Upper lobe of right lung (tissue), 1 donor: ENCODE results near the gene ABCA12. TPM values are rescaled to one million over a fixed set of nuclear protein-coding genes. Genes with fewer than 3 reads are reported as not detected.

ENCODE experiments used
- ATAC-seq: fragments of 200-7000 bp; cut with Tn5 transposase; one replicate; pipeline ENCODE4 v1.9.1; 2020; ENCODE audit warnings: mild to moderate bottlenecking, moderate library complexity
- DNase-seq: peaks from one replicate; pipeline ENCODE4 v3.0.0-alpha.2; 2020
- H3K27ac ChIP-seq: fragments of 200-600 bp; one replicate; pipeline ENCODE4 v1.8.0; 2022
- H3K27me3 ChIP-seq: fragments of 200-600 bp; one replicate; pipeline ENCODE4 v1.8.0; 2022; ENCODE audit warnings: mild to moderate bottlenecking
- H3K36me3 ChIP-seq: fragments of 200-600 bp; one replicate; pipeline ENCODE4 v1.8.0; 2022
- H3K4me1 ChIP-seq: fragments of 200-600 bp; one replicate; pipeline ENCODE4 v1.8.0; 2022
- H3K4me3 ChIP-seq: fragments of 200-600 bp; one replicate; pipeline ENCODE4 v1.8.0; 2022; ENCODE audit warnings: mild to moderate bottlenecking
- H3K9me3 ChIP-seq: fragments of 200-600 bp; one replicate; pipeline ENCODE4 v1.8.0; 2022
- intact Hi-C: fragments of 100-400 bp; cut with DNase I; formaldehyde crosslinking; loops from one replicate; pipeline ENCODE4 v1.11.0; 2022
- total RNA-seq: library from RNA; stranded (reverse); fragmentation: NEBNext Ultra II Directional; extraction: Animal tissue kit (Norgen Biotek cat#: 25700); gene quantifications from one replicate; pipeline ENCODE4 v1.2.1, GENCODE V29; 2021
- TF ChIP-seq, protein P1 (sequence below): fragments of 200-600 bp; IDR thresholded peaks from one replicate; pipeline ENCODE4 v1.8.0; 2022; ENCODE audit warnings: antibody characterized with exemption
- donor health status: DM: no; HTN: yes; CAD: no; lungs with severe emphysema.

ABCA12 gene
- total RNA-seq, 1 donor from 2014 or later = 0.17 TPM

DNA sequence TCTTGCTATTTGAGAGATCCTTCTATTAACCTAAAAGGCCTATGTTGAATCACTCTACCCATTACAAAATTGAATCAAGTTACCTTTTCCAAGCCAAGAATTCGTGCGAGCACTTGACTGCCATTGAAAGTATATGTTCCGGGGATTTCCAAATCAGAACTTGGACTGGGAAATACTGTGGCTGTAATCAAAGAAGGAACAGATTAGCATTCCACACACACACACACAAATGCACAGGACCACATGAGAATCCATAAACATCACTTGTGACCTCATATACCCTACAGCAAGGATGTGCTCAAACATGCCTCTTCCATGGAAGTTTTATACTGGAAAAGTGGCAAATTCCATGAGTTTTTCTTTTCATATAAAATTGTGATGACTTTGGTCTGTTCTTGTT lies 86.0 kb downstream of the ABCA12 start:
- no peak overlapping the region for H3K27ac ChIP-seq
- intact Hi-C loops = no loop called here
- no peaks in the 10 kb centered on the region for H3K36me3 ChIP-seq
- H3K4me1 ChIP-seq = no peaks in the 10 kb centered on the region
- H3K27me3 ChIP-seq = no peaks in the 10 kb centered on the region
- TF ChIP-seq, protein P1, sequence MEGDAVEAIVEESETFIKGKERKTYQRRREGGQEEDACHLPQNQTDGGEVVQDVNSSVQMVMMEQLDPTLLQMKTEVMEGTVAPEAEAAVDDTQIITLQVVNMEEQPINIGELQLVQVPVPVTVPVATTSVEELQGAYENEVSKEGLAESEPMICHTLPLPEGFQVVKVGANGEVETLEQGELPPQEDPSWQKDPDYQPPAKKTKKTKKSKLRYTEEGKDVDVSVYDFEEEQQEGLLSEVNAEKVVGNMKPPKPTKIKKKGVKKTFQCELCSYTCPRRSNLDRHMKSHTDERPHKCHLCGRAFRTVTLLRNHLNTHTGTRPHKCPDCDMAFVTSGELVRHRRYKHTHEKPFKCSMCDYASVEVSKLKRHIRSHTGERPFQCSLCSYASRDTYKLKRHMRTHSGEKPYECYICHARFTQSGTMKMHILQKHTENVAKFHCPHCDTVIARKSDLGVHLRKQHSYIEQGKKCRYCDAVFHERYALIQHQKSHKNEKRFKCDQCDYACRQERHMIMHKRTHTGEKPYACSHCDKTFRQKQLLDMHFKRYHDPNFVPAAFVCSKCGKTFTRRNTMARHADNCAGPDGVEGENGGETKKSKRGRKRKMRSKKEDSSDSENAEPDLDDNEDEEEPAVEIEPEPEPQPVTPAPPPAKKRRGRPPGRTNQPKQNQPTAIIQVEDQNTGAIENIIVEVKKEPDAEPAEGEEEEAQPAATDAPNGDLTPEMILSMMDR = no peak
- DNase-seq = no peak
- no peak for ATAC-seq
- no peak overlapping the region for H3K4me3 ChIP-seq
- no peaks in the 10 kb centered on the region for H3K9me3 ChIP-seq

DNA sequence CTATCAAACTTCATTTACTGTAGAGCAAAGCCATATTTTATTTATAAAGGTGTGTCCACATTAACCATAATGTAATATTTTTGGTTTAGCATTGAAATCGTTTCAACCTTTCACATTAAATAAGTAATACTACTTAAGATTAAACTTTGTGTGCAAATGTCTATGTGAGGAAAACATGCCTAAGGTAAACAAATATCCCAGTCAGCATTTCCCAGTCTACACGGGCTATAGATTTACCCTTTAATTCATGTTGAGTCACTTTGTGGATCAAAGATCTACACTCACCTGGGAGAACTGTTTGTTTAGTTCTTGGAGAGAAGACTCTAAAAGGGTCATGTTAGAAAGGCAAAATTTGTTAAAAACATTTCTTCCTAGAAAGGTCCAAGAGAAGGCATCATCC lies 89.1 kb downstream of the ABCA12 start:
- Histone ChIP-seq H3K9me3 (no peaks in the 10 kb centered on the region), H3K27me3 (no peaks in the 10 kb centered on the region), H3K4me1 (no peaks in the 10 kb centered on the region), H3K4me3 (no peak overlapping the region), H3K27ac (no peak overlapping the region), H3K36me3 (no peaks in the 10 kb centered on the region)
- DNase-seq (no peak), ATAC-seq (no peak)
- intact Hi-C loops = no loop called here
- TF ChIP-seq, protein P1 = no peak

DNA sequence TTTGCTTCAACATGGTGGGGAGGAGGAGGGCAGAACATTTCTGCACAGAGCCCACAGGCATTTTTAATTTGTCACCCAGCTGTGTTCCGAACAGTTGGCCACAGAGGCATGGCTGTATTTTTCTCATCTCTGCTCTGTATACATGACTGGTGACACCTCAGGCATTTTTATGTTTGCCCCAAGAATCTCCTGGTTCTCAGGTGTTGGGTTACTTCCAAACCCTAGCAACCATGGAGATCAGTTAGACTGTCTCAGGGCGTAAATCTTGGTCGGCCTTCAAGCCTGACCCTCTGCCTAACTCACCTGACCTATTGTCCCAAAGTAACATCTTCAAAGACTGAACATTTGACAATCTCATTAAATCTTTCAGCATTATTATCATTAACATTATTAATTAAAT lies 100.0 kb downstream of the ABCA12 start:
- TF ChIP-seq, protein P1 = no peak
- no peak for ATAC-seq

DNA sequence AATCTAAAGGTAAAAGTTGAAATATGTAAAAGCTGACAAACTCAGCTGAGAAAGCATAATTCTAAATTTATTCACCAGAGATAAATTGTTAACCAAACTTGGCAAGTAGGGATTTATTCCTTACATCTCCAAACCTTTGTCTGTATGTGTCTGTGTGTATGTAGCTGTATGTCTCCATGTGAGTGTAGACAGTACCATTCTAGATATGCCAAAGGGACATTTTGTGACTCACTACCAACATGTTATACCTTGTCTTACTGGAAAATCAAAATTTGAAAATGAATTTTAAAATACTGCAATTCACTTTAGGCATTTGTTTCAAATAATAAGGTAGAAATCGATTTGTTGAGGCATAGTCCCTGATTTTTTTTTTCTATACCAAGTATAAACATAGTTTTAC lies 102.1 kb downstream of the ABCA12 start:
- Histone ChIP-seq H3K36me3 (no peaks in the 10 kb centered on the region), H3K4me3 (no peak overlapping the region), H3K27ac (no peak overlapping the region), H3K9me3 (no peaks in the 10 kb centered on the region), H3K4me1 (no peaks in the 10 kb centered on the region), H3K27me3 (no peaks in the 10 kb centered on the region)
- no peak for ATAC-seq
- DNase-seq = no peak
- intact Hi-C loops = no loop called here
- TF ChIP-seq, protein P1 = no peak

More for the DNA sequence above, 100.0 kb downstream of the ABCA12 start:
- no peaks in the 10 kb centered on the region for H3K27me3 ChIP-seq
- no peak for DNase-seq
- H3K9me3 ChIP-seq = no peaks in the 10 kb centered on the region
- intact Hi-C loops = no loop called here
- H3K4me1 ChIP-seq = no peaks in the 10 kb centered on the region
- no peak overlapping the region for H3K4me3 ChIP-seq
- H3K36me3 ChIP-seq = no peaks in the 10 kb centered on the region
- H3K27ac ChIP-seq = no peak overlapping the region

DNA sequence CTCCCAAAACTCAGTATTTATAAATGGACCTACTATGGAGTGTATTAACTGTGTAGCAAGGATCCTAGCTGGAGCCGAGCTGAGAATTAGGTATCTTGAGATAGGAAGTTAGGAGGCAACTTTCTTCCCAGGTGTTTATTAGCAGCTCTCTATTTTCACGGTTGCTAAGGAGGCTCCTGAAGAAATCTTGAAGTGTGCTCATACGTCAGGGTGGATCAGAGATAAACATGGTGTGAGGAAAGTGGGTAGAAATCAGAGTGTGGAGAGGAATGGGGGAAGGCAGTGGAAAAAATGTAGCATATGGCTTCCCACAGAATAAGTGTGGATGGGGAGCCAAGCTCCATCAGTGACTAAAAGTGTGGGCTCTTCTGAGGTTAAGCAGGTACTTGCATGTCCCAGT lies 104.3 kb downstream of the ABCA12 start:
- intact Hi-C loops = no loop called here
- Histone ChIP-seq H3K9me3 (no peaks in the 10 kb centered on the region), H3K27me3 (no peaks in the 10 kb centered on the region), H3K4me1 (no peaks in the 10 kb centered on the region), H3K36me3 (no peaks in the 10 kb centered on the region), H3K27ac (no peak overlapping the region), H3K4me3 (no peak overlapping the region)
- TF ChIP-seq, protein P1 = no peak
- no peak for ATAC-seq
- no peak for DNase-seq

DNA sequence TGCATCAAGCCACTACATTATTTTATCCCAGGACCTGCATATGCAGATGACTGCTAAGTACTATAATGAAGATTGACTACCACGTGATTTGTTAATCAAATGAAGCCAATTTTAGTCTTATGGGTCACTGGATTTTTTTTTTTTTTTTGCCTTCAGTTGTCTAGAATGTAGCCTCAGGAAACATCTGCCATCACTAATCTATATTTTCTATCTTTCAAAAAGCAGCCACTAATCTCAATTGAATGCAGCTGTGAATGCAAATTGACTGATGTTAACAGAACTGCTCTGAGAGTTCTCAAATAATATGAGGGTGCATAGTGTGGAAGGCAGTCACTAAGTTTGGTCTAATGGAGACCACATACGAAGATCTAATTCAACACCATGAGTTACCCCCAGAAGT lies 106.3 kb downstream of the ABCA12 start:
- no peak for ATAC-seq
- no peaks in the 10 kb centered on the region for H3K36me3 ChIP-seq
- H3K4me3 ChIP-seq = no peak overlapping the region
- no peak overlapping the region for H3K27ac ChIP-seq
- intact Hi-C loops = no loop called here
- no peak for DNase-seq
- no peaks in the 10 kb centered on the region for H3K4me1 ChIP-seq
- no peaks in the 10 kb centered on the region for H3K9me3 ChIP-seq
- TF ChIP-seq, protein P1 = no peak
- H3K27me3 ChIP-seq = no peaks in the 10 kb centered on the region
